ENCODE results near the gene RND3. TPM values are rescaled to one million over a fixed set of nuclear protein-coding genes. Genes with fewer than 3 reads are reported as not detected.

Gene RND3
- total RNA-seq, 2 experiments from 2014 or later = not detected

GRCh38 chr2:150445398-150445797, 42.1 kb downstream of the RND3 start:
- H3K27me3 Mint-ChIP-seq = no peaks in the 10 kb centered on the region
- no peak overlapping the region for H3K27ac Mint-ChIP-seq
- H3K4me3 Mint-ChIP-seq = no peak overlapping the region
- DNase-seq = no peak
- no peaks in the 10 kb centered on the region for H3K4me1 Mint-ChIP-seq
- H3K36me3 Mint-ChIP-seq = no peaks in the 10 kb centered on the region
- H3K9me3 Mint-ChIP-seq = no peaks in the 10 kb centered on the region

GRCh38 chr2:150442484-150442883, 45.0 kb downstream of the RND3 start:
- H3K36me3 Mint-ChIP-seq = no peaks in the 10 kb centered on the region
- no peak overlapping the region for H3K27ac Mint-ChIP-seq
- H3K4me3 Mint-ChIP-seq = no peak overlapping the region
- no peaks in the 10 kb centered on the region for H3K27me3 Mint-ChIP-seq
- H3K9me3 Mint-ChIP-seq = no peaks in the 10 kb centered on the region
- H3K4me1 Mint-ChIP-seq = no peaks in the 10 kb centered on the region
- DNase-seq = no peak

- Mint-ChIP-seq H3K4me1 (no peaks in the 10 kb centered on the region), H3K27ac (no peak overlapping the region), H3K36me3 (no peaks in the 10 kb centered on the region), H3K4me3 (no peak overlapping the region), H3K27me3 (no peaks in the 10 kb centered on the region), H3K9me3 (peaks cover 3% of the 10 kb centered on the region)
- DNase-seq = no peak
These were observed 45.7 kb downstream of the RND3 start for GRCh38 chr2:150441784-150442183.

DNA sequence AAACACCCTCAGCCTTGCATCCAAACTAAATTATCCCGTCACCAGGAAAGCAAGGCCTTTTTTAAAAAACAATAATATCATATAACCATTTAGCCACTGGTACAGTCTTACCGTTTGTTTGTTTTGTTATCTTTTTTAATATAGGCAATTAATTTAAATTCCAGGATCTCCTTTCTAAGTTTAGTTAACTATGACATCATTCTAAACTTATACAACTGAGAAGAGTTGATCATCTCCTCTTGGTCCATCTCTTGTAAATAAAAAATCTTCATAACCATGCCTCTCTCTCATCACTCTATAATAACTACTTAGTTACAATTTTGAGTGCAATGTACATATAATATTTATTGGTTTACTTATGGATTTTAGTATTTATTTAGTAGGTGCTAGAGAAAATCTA, 46.2 kb downstream of the RND3 start:
- Mint-ChIP-seq H3K27me3 (no peaks in the 10 kb centered on the region), H3K4me3 (no peak overlapping the region), H3K4me1 (no peaks in the 10 kb centered on the region), H3K27ac (no peak overlapping the region), H3K9me3 (peaks cover 3% of the 10 kb centered on the region), H3K36me3 (no peaks in the 10 kb centered on the region)
- DNase-seq = no peak

- no peaks in the 10 kb centered on the region for H3K27me3 Mint-ChIP-seq
- no peak overlapping the region for H3K27ac Mint-ChIP-seq
- H3K4me3 Mint-ChIP-seq = no peak overlapping the region
- DNase-seq = no peak
- H3K36me3 Mint-ChIP-seq = no peaks in the 10 kb centered on the region
- H3K4me1 Mint-ChIP-seq = no peaks in the 10 kb centered on the region
- H3K9me3 Mint-ChIP-seq = peaks cover 7% of the 10 kb centered on the region
These were observed 48.8 kb downstream of the RND3 start for GRCh38 chr2:150438654-150439053.

DNA sequence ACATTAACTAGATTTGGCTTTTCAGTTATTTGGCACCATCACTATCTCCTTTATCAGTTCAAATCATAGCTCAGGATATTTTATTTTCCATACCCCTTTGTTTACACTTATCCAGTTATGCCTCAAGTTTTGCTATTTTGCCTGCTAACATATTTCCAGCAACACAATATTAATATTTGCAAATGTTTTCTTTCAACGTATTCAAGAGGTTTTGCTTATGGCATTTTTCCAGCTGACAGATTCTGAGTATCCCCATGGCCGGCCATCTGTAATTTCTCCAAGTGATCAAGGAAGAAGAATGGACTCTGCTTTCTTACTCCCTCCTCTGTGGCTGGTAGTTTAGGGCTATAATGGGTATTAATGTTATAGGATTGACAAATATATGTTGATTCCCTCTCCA, 49.4 kb downstream of the RND3 start:
- no peaks in the 10 kb centered on the region for H3K27me3 Mint-ChIP-seq
- no peaks in the 10 kb centered on the region for H3K4me1 Mint-ChIP-seq
- no peak overlapping the region for H3K4me3 Mint-ChIP-seq
- no peak overlapping the region for H3K27ac Mint-ChIP-seq
- H3K36me3 Mint-ChIP-seq = no peaks in the 10 kb centered on the region
- peaks cover 7% of the 10 kb centered on the region for H3K9me3 Mint-ChIP-seq
- no peak for DNase-seq

- Mint-ChIP-seq H3K4me3 (no peak overlapping the region), H3K27ac (no peak overlapping the region), H3K9me3 (peaks cover 7% of the 10 kb centered on the region), H3K27me3 (no peaks in the 10 kb centered on the region), H3K36me3 (no peaks in the 10 kb centered on the region), H3K4me1 (no peaks in the 10 kb centered on the region)
- no peak for DNase-seq
These were observed 55.2 kb downstream of the RND3 start for GRCh38 chr2:150432312-150432625.

GRCh38 chr2:150431561-150432311, 55.7 kb downstream of the RND3 start:
- Mint-ChIP-seq H3K27ac (no peak overlapping the region), H3K27me3 (no peaks in the 10 kb centered on the region), H3K36me3 (no peaks in the 10 kb centered on the region), H3K4me3 (no peak overlapping the region), H3K9me3 (peaks cover 4% of the 10 kb centered on the region), H3K4me1 (no peaks in the 10 kb centered on the region)
- no peak for DNase-seq

DNA sequence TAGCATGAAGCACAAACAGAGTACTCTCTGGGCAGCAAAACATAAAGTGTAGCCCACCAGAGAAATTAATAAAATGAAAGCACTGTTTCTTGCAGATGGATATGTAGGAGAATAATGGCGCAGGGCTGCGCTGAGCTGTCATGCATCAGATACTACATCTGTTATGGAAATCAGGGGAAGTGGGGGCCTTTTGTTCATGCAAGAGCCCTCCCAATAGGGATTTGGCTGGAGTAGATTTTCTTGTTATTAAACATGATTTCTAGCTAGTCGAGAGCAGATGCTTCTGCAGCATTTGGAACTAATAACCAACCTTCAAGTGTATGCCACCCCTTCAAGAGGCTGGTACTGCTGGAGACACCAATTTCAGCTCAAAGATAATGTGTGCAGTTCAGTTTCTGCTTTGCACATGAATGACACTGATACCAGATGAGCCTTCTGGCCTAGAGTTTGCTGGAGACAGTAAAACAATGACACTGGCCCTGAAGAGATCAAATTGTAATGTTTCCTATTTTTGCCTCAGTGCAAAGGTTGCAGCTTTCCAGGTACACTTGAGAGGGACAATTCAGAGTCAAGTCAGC, 58.0 kb downstream of the RND3 start:
- no peaks in the 10 kb centered on the region for H3K9me3 Mint-ChIP-seq
- no peak for DNase-seq
- no peaks in the 10 kb centered on the region for H3K36me3 Mint-ChIP-seq
- no peaks in the 10 kb centered on the region for H3K4me1 Mint-ChIP-seq
- H3K27ac Mint-ChIP-seq = no peak overlapping the region
- no peak overlapping the region for H3K4me3 Mint-ChIP-seq
- peaks cover 12% of the 10 kb centered on the region for H3K27me3 Mint-ChIP-seq

- Mint-ChIP-seq H3K36me3 (no peaks in the 10 kb centered on the region), H3K27me3 (peaks cover 14% of the 10 kb centered on the region), H3K4me3 (no peak overlapping the region), H3K4me1 (no peaks in the 10 kb centered on the region), H3K9me3 (no peaks in the 10 kb centered on the region), H3K27ac (no peak overlapping the region)
- no peak for DNase-seq
These were observed 58.8 kb downstream of the RND3 start for GRCh38 chr2:150428641-150429040.

DNA sequence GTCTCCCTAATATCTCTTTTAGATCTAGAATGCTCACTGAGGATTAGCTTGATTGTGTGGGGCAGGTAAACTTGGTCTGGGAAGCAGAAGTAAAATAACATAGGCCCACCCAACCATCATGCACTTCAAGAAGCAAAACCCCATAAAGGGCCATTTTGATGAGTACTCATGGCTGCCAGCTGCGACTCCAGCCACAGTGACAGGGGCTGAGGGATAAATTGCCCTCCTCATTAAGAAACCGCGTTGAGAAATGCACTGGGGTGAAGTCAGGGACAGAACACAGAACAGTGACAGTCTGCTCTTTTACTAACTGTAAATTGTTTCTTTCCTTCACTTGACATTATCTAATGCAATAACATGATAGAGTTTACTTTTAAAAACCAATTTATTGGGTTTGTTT, 60.2 kb downstream of the RND3 start:
- no peak for DNase-seq
- peaks cover 18% of the 10 kb centered on the region for H3K27me3 Mint-ChIP-seq

GRCh38 chr2:150426724-150427123, 60.7 kb downstream of the RND3 start:
- H3K4me3 Mint-ChIP-seq = no peak overlapping the region
- H3K27me3 Mint-ChIP-seq = peaks cover 18% of the 10 kb centered on the region
- no peaks in the 10 kb centered on the region for H3K4me1 Mint-ChIP-seq
- no peak overlapping the region for H3K27ac Mint-ChIP-seq
- no peak for DNase-seq
- no peaks in the 10 kb centered on the region for H3K36me3 Mint-ChIP-seq
- H3K9me3 Mint-ChIP-seq = peaks cover 1% of the 10 kb centered on the region

More for the DNA sequence above, 60.2 kb downstream of the RND3 start:
- no peaks in the 10 kb centered on the region for H3K36me3 Mint-ChIP-seq
- H3K4me3 Mint-ChIP-seq = no peak overlapping the region
- H3K4me1 Mint-ChIP-seq = no peaks in the 10 kb centered on the region
- peaks cover under 1% of the 10 kb centered on the region for H3K9me3 Mint-ChIP-seq
- no peak overlapping the region for H3K27ac Mint-ChIP-seq

DNA sequence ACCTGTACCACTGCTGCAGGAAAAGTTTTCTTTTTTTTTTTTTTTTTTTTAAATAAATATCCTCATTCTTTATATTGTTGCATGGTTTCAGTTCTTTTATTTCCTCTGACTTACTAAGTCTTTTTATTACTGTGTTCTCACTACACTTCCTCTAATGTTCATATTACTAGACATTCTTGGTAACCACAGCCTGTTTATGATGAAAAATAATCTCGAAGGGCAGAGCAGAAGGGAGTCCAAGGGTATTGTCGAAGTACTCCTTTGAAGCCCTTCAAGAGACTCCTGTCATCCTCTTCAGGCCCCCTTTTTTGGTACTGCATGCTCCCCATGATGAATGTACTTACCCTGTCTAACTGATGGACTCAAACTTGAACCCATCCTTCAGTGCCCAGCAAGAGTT, 61.2 kb downstream of the RND3 start:
- Mint-ChIP-seq H3K27me3 (peaks cover 18% of the 10 kb centered on the region), H3K9me3 (peaks cover 1% of the 10 kb centered on the region), H3K4me1 (no peaks in the 10 kb centered on the region), H3K4me3 (no peak overlapping the region), H3K27ac (no peak overlapping the region), H3K36me3 (no peaks in the 10 kb centered on the region)
- DNase-seq = no peak

DNA sequence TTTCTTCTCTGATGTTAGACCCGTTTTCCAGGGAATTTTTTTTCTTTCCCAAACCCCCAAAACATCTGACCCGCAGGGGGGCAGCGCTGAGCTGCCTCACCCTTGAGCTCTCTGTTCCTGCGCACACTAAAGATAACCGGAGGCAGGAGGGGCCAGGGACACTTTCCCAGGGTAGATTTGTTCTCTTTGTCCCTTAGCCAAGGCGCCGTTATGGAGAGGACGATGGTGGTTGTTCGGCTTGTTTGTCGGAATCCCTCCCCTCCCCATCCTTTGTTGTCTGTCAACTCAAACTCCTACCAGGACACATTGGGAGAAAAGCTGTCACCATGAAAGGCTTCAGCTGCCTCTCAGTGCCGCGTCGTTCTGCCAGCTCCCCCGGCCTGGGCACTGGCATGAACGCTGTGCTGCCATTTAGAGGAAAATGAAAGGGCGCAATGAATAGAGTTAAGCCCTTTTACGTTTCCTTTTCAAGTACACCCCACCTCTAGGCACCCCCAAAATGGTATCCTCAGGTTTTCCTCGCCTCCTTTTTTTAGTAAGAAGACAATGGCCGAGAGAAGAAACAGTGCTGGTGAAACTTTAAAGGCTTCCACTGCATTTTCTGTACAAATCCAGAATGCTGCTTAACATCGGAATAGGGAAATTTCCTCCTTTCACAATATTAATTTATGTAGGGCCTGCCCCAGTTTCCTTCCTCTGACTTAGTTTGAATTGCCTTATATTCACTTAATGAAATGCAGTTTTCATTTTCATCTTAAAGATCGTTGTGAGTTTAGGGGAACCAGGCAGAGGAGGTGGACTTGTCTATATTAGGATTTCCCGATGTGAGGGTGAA, 62.1 kb downstream of the RND3 start:
- no peaks in the 10 kb centered on the region for H3K36me3 Mint-ChIP-seq
- no peak overlapping the region for H3K4me3 Mint-ChIP-seq
- H3K4me1 Mint-ChIP-seq = no peaks in the 10 kb centered on the region
- H3K27me3 Mint-ChIP-seq = peaks cover 18% of the 10 kb centered on the region
- no peak overlapping the region for H3K27ac Mint-ChIP-seq
- H3K9me3 Mint-ChIP-seq = peaks cover 1% of the 10 kb centered on the region
- DNase-seq = no peak

DNA sequence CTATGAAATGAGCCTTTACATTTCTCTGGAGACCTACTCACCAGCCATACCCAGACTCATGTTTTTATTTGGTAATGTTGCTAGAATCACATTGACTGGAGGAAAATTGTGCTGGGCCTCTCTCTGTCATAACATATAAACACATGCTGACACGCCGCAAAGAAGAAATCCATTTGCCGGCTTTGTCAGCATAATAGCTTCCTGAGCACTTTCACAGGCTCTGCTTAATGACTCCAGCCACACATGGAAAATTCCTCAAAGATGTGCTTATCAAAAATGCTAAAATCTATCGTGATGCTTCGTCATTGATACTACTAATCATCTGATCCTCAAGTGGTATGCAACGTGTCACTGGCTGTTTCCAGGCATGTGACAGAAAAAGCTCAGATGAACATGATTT, 63.1 kb downstream of the RND3 start:
- Mint-ChIP-seq H3K4me3 (no peak overlapping the region), H3K9me3 (peaks cover 1% of the 10 kb centered on the region), H3K36me3 (no peaks in the 10 kb centered on the region), H3K27ac (no peak overlapping the region), H3K4me1 (no peaks in the 10 kb centered on the region), H3K27me3 (peaks cover 18% of the 10 kb centered on the region)
- no peak for DNase-seq
